ENCODE measurements around the gene FLAD1.

The FLAD1 gene

GRCh38 chr1:154982897-154983648 lies at the start of gene FLAD1:
FLAD1 (plus strand) TSS chr1:154983344; CDS start chr1:154983695, 351 bp downstream.
- DNase-seq (ENCODE audit: low read depth), result peak; percentile 100
- peak within 1 kb of the TSS; percentile 99 for H3K4me3 ChIP-seq (ENCODE audit: control insufficient read depth, low read depth, low read length)
- TF ChIP-seq CTCF (conservative IDR thresholded peaks at IDR 0.05; ENCODE audit: control insufficient read depth, insufficient read depth, low read depth, low read length), result no peak

GRCh38 chr1:154934358-154934948 lies 48.7 kb upstream of the FLAD1 start:
- no peak for TF ChIP-seq CTCF (conservative IDR thresholded peaks at IDR 0.05; ENCODE audit: control insufficient read depth, insufficient read depth, low read depth, low read length)
- no peak overlapping the region for H3K4me3 ChIP-seq (ENCODE audit: control insufficient read depth, low read depth, low read length)
- no peak for DNase-seq (ENCODE audit: low read depth)

GRCh38 chr1:154935749-154936554 lies 47.2 kb upstream of the FLAD1 start:
- no peak for DNase-seq (ENCODE audit: low read depth)
- peak overlapping the region; percentile 92 for H3K4me3 ChIP-seq (ENCODE audit: control insufficient read depth, low read depth, low read length)
- no peak for TF ChIP-seq CTCF (conservative IDR thresholded peaks at IDR 0.05; ENCODE audit: control insufficient read depth, insufficient read depth, low read depth, low read length)

GRCh38 chr1:154936555-154937084 lies 46.5 kb upstream of the FLAD1 start, which contains the start of gene PMVK:
PMVK (minus strand) TSS chr1:154936719; CDS start chr1:154936685, 34 bp downstream.
- H3K4me3 ChIP-seq (ENCODE audit: control insufficient read depth, low read depth, low read length), result peak within 1 kb of the TSS; percentile 92
- peak; percentile 96 for DNase-seq (ENCODE audit: low read depth)
- TF ChIP-seq CTCF (conservative IDR thresholded peaks at IDR 0.05; ENCODE audit: control insufficient read depth, insufficient read depth, low read depth, low read length), result peak; percentile 2

GRCh38 chr1:154937085-154937987 lies 45.8 kb upstream of the FLAD1 start:
- peak overlapping the region; percentile 92 for H3K4me3 ChIP-seq (ENCODE audit: control insufficient read depth, low read depth, low read length)
- peak; percentile 32 for TF ChIP-seq CTCF (conservative IDR thresholded peaks at IDR 0.05; ENCODE audit: control insufficient read depth, insufficient read depth, low read depth, low read length)
- DNase-seq (ENCODE audit: low read depth), result peak; percentile 97
